DND-41 (cell line): ENCODE results near the gene TBC1D5.

Experiments used
- ATAC-seq: fragments of 200-7000 bp; cut with Tn5 transposase; 3 replicates; pipeline ENCODE4 v1.9.1; 2021; ENCODE audit warnings: low read depth; ENCODE audit not compliant: insufficient read depth
- DNase-seq: peaks from one replicate; pipeline ENCODE4 v3.0.0-alpha.2; 2020
- H2AFZ ChIP-seq: 2 replicates; pipeline ENCODE4 v1.6.0; 2012; ENCODE audit warnings: low read depth, low read length
- H3K27ac ChIP-seq: 2 replicates; pipeline ENCODE4 v1.5.1; 2012; ENCODE audit warnings: low read length, inconsistent platforms
- H3K27me3 ChIP-seq: fragments of 200-600 bp; sonication (generic); 2 replicates; pipeline ENCODE4 v1.6.0; 2012; ENCODE audit warnings: low read length, mild to moderate bottlenecking, inconsistent platforms; ENCODE audit not compliant: insufficient read depth, poor library complexity
- H3K36me3 ChIP-seq: 2 replicates; pipeline ENCODE4 v1.5.1; 2012; ENCODE audit warnings: low read length, inconsistent platforms; ENCODE audit not compliant: insufficient read depth
- H3K4me1 ChIP-seq: 2 replicates; pipeline ENCODE4 v1.5.1; 2012; ENCODE audit warnings: mild to moderate bottlenecking, low read length; ENCODE audit not compliant: insufficient read depth
- H3K4me2 ChIP-seq: 2 replicates; pipeline ENCODE4 v1.6.0; 2012; ENCODE audit warnings: mild to moderate bottlenecking, moderate library complexity, low read length, inconsistent platforms; ENCODE audit not compliant: insufficient read depth
- H3K4me3 ChIP-seq, 2 experiments: fragments of 200-600 bp in 1 of 2; shearing (Covaris generic) in 1 of 2; 2 replicates each; pipeline ENCODE4 v1.5.1; 2012 to 2016; ENCODE audit warnings: inconsistent platforms in 2 of 2, low read length in 2 of 2, mild to moderate bottlenecking in 2 of 2, low read depth in 1 of 2, moderate library complexity in 1 of 2
- H3K79me2 ChIP-seq: 2 replicates; pipeline ENCODE4 v1.6.0; 2012; ENCODE audit warnings: low read length, inconsistent platforms; ENCODE audit not compliant: insufficient read depth
- H3K9ac ChIP-seq: 2 replicates; pipeline ENCODE4 v1.6.0; 2012; ENCODE audit warnings: low read depth, mild to moderate bottlenecking, inconsistent platforms, low read length, moderate library complexity
- H3K9me3 ChIP-seq: 2 replicates; pipeline ENCODE4 v1.5.1; 2012; ENCODE audit warnings: low read length, moderate library complexity, mild to moderate bottlenecking, inconsistent platforms; ENCODE audit not compliant: insufficient read depth, severe bottlenecking
- H4K20me1 ChIP-seq: 2 replicates; pipeline ENCODE4 v1.6.0; 2012; ENCODE audit warnings: low read length; ENCODE audit not compliant: insufficient read depth
- CTCF ChIP-seq: IDR thresholded peaks from 2 replicates; pipeline ENCODE4 v1.5.1; 2012; ENCODE audit warnings: borderline replicate concordance, low read length, moderate library complexity, mild to moderate bottlenecking; ENCODE audit not compliant: poor library complexity, severe bottlenecking; ENCODE audit errors: extremely low read depth
- EZH2 ChIP-seq: IDR thresholded peaks from 3 replicates; pipeline ENCODE4 v1.6.1; 2012; ENCODE audit warnings: borderline replicate concordance, low read depth, mild to moderate bottlenecking, moderate library complexity, low read length, inconsistent platforms; ENCODE audit not compliant: severe bottlenecking

TBC1D5 gene

GRCh38 chr3:17192995-17193394 is 549.4 kb downstream of the TBC1D5 start:
- Histone ChIP-seq H4K20me1 (no peaks in the 10 kb centered on the region), H3K9ac (no peak overlapping the region), H3K27me3 (no peaks in the 10 kb centered on the region), H3K4me3 (no peak overlapping the region), H3K27ac (no peak overlapping the region), H3K79me2 (no peaks in the 10 kb centered on the region), H3K36me3 (0 out of 2 replicates have a peak, but pooled peaks cover 1% of the 10 kb centered on the region), H3K4me1 (no peaks in the 10 kb centered on the region), H3K4me2 (no peak overlapping the region), H3K9me3 (no peaks in the 10 kb centered on the region), H2AFZ (no peak overlapping the region)
- TF ChIP-seq EZH2 (no peak), CTCF (no peak)
- ATAC-seq (no peak), DNase-seq (no peak)

- Histone ChIP-seq H3K4me2 (no peak overlapping the region), H3K4me1 (no peaks in the 10 kb centered on the region), H3K27ac (no peak overlapping the region), H4K20me1 (no peaks in the 10 kb centered on the region), H2AFZ (no peak overlapping the region), H3K4me3 (no peak overlapping the region), H3K79me2 (no peaks in the 10 kb centered on the region), H3K36me3 (no peaks in the 10 kb centered on the region), H3K27me3 (no peaks in the 10 kb centered on the region), H3K9me3 (no peaks in the 10 kb centered on the region), H3K9ac (no peak overlapping the region)
- ATAC-seq, result no peak
- TF ChIP-seq CTCF (no peak), EZH2 (no peak)
- DNase-seq, result no peak
Observed at GRCh38 chr3:17190353-17191078, 551.9 kb downstream of the TBC1D5 start.

GRCh38 chr3:17188378-17188777 is 554.1 kb downstream of the TBC1D5 start:
- H3K27ac ChIP-seq, result no peak overlapping the region
- H3K79me2 ChIP-seq, result no peaks in the 10 kb centered on the region
- H3K36me3 ChIP-seq, result peaks cover 18% of the 10 kb centered on the region
- ATAC-seq (no peak), DNase-seq (no peak)
- H4K20me1 ChIP-seq, result no peaks in the 10 kb centered on the region
- no peaks in the 10 kb centered on the region for H3K9me3 ChIP-seq
- no peak overlapping the region for H3K9ac ChIP-seq
- no peak overlapping the region for H3K4me3 ChIP-seq
- H3K4me1 ChIP-seq, result no peaks in the 10 kb centered on the region
- H3K4me2 ChIP-seq, result no peak overlapping the region
- TF ChIP-seq EZH2, result no peak
- no peak for TF ChIP-seq CTCF
- H2AFZ ChIP-seq, result no peak overlapping the region
- no peaks in the 10 kb centered on the region for H3K27me3 ChIP-seq
